GM21367 (cell line): ENCODE results near the gene PAPOLA.

Source experiments
- ATAC-seq: cut with Tn5 transposase; IDR thresholded peaks from one replicate; pipeline ENCODE4 v1.9.1; 2021; ENCODE audit not compliant: unreplicated experiment

Gene PAPOLA

DNA sequence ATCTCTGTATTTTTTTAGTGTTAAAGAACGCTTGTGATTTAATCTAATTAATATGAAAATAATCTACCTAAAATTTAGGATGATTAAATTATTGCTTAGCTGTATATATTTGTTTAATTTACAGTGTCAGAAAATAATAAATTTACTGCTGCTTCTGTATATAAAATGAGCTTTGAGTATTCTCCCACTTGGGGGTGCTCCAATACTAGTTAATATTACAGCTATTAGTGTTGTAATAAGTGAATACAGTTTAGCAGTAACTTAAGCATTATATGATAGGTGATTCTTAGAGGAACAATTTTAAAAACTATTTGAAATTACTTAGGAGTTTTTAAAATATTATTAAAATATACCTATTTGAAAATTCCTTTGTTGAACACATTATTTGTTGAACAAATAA, 62.2 kb downstream of the PAPOLA start:
- ATAC-seq = no peak

DNA sequence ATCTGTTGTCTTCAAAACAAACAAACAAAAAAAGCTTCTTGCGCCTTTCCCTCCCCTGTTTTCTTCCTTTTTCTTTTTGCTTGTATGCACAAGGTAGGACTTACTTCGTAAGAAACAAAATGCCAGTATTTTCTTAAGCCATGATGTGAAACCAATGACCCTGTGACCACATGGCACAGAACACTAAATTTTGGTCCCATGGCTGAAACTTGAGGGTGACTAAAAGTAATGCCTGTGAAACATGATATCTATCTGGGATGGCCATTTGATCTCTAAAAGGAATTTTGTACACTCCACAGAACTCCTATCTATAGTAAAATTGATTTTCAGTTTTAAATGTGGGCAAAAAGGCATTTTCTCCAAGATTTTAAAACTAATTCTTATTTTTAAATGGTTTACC, 63.6 kb downstream of the PAPOLA start:
- no peak for ATAC-seq

DNA sequence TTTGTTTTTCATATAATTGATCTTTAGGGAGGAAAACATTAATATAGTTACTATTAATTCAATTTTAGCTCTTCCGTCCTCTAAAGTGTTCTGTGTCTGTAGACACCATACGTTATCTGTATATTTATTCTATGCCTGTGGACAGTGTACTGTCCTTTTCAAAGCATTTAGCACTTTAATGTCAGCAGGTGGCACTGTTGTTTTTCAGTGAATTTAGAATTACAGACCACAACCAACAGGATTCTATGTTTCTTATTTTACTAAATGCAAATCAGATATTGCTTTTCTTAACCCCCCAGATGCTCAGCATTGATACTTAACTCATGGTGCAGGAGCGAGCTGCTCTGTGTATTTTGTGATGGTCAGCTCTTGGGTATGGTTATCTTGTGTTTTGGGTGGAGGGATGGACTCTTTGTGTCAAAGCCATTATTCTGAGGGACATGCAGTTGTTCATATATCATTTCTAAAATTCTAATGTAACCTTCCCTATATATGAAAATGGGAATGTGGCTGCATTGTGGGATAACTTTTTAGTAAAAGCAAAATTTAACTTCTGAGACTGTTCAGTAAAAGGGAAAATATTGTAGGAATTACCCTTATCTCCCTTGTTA, 65.2 kb downstream of the PAPOLA start:
- no peak for ATAC-seq

DNA sequence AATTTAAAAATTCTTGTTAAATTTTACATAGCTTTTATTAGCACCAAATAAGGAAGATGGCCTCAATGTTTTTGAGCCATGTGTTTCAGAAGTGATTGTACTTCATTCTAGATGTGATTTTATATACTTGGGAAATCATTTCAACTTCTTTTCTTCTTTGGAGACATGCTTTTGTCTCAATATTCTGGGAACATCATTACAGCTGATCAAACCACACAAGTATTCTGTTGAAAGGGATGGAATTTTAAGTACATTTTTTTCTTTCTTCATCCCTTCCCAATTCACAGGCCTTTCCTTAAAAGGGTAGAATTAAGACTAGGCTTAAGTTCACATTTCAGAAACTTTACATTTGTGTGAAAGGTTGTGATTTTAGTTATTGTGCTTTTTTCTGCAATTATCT, 66.4 kb downstream of the PAPOLA start:
- ATAC-seq = no peak

DNA sequence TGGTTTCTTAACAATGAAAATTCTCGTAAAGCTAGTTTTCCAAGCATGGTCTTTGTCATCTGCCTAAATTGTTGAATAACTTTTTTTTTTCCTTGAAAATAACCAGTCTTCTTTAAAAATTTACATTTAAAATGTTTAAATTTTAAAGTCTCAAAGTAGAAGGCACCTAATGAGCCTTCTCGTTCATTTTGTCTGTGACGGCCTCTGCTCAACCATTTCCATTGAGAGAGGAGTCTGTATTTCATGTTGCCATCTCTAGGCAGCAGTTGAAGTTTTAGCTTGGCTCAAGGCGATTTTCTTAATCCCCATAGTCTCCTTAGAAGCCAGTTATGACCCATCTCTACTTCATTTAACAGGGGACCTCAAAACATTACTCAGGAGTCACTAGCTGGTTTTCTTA, 69.1 kb downstream of the PAPOLA start:
- ATAC-seq = no peak

DNA sequence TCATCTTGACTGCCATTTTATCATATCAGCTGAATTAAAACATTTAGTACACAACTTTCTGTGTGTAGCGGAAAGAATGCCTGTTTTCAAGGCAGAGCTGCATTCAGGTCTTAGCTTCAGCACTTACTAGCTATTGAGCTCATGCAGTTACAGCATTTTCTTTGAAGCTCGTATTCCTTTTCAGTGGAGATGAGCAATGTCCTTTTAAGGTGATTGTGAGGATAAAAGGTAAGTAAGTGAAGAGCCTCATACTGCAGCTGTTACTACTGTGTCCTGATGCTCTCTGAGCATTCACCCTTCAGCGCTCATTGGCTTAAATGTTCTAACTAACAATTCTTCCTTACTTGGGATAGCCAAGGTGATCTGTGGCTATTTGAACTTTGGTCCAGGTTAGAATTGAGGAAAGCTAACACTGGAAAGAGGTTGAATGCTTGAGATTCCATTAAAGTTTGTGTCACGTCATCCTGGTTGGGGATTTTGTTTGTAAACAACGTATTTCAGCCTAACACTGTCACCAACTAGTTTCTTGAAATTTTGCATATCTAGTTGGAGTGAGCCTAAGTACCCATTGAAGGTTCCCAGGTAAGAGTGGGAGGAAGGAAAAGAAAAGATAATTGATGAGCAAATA, 71.4 kb downstream of the PAPOLA start:
- ATAC-seq = no peak

DNA sequence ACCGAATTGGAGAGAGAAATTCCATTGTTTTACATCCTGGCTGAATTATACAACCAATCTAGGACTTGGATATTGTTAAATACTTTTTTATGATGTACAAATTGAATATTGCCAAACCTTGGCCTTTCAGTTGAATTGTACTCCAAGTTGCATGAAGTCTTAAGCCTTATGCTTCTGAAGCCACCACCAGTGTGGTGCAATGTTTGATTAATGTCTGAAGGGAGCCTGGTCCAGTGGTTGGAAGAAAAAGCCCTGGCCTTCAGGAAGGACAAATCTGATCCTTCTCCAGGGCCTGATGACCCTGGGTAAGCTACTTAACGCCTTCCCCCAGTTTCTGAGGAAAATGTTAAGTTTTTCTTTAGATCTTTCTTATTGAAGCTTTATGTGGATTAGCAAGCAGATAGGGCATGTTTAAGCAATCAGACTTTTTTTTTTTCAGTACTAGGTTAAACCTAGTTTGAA, 72.0 kb downstream of the PAPOLA start:
- ATAC-seq = no peak

DNA sequence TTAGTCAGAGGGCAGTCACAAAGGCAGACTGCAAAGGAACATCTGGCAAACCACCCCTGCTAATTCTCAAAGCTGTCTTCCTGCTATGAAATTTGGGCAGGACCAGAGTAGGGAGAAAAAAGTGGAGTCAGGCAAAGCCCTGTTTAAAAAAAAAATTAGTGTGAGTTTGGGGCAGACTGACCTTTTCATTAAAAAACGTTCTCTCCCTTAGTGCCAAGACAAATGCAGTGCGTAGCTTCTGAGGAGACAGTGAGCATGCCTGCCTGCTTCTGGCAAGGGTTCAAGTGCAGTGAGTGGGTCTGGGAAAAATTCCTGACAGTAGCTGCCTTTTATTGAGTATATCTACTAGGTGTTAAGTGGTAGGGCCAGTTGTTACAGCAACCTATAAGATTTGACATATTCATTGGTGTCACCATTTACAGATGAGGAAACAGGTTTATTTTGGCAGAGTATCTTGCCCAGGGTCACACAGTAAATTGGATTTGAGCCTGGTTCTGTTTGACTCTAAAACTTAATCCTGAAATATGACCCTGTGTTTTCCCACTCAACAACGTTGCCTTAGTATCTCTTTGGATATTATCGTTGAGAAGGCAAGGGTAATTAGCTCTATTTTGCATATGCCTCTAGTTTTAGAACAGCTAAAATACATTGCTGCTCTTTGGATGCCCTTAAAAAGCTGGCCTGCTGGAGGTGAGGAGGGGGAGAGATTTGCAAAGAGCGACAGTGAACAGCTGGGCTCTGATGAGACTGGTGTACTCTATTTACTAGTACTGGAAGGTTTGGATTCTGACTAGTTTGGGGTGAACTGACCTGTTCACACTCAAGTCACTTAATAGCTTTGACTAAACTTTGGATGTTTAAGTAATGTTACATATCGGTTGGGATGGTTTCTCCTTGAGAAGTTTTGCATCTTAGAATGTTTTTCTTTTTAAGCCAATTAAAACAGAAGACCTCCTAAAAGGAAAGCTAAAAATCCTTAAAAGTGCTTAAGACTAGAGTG, 72.8 kb downstream of the PAPOLA start:
- no peak for ATAC-seq

DNA sequence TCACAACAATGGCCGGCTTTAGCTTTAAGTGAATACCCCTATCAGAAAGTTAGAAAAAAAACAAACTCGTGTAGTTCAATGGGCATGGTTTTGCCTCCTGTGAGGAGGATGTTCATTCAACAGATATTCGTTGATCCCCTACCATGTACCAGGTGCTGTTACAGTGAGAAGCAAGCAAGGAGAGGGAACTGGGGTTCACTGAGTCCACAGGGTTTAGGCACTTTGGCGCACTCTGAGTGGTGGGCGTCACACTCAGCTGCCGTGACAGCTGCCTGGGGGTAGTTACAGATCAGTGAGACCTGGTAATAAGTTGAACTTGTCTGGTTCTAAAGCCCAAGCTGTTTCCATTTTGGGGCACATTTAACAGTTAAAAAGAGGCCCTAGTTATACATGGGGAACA, 74.2 kb downstream of the PAPOLA start:
- no peak for ATAC-seq

DNA sequence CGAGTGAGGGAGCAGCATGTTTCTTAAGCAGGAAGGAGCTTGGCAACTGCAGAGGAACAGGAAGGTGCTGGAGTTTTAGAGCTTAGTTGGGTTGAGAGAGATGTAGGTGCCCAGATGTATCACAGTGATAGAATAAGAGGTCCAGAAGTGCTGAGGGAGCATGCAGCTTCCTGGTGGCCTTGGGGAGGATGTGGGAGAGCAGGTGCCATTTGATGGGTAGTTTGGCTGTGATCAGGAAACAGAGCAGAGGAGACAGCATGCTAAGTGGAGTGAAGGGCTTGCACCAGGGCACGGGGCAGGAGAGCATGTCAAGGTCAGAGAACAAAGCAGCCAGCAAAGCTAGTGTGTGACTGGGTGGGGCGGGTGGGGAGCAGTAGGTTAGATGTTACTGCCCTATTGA, 74.8 kb downstream of the PAPOLA start:
- ATAC-seq = no peak

DNA sequence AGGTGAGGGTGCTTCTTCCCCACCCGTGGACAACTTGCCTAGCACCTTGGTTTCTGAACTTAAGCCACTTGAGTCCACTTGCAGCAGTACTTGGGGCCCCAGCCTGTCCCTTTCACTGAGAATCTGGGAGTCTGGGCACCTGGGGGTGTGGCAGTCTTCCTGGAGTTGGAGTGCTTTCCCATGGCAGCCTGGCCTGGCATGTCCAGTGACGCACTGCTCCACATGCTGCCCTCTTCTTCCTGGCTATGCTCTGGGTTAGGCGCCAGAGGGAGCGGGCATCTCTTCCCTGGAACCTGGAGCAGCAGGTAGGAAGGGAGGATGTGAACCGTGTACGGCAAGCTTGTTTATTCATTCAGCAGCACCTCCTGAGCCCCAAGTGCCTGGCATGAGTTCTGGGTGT, 76.4 kb downstream of the PAPOLA start:
- no peak for ATAC-seq

DNA sequence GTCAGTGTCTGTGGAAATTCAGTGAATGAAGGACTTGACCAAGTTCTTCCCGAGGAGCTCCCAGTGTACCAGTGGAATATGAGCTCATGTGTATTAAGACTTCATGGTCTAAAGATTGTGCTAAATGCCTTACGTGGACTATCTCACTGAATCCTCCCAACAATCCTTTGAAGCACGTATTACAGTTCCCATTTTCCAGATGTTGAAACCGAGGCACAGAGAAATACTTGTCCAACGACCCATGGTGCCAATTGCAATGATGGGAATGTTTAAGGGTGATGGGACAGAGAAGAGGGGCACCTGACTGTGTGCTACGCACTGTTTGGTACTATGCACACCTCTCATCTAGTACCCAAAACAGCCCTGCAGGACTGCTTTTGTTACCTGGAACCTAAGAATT, 77.2 kb downstream of the PAPOLA start:
- no peak for ATAC-seq

DNA sequence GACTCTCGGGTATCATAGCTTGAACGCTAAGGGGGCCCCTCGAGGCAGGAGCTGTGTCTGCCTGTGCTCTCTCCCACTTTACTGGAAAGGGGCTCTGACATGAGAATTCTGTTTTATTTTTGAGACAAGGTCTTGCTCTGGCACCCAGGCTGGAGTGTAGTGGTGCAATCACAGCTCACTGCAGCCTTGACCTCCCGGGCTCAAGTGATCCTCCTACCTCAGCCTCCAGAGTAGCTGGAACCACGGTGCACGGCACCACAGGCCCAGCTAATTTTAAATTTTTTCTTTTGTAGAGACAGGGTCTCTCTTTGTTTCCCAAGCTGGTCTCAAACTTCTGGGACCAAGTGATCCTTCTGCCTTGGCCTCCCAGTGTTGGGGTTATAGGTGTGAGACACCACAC, 77.7 kb downstream of the PAPOLA start:
- no peak for ATAC-seq

DNA sequence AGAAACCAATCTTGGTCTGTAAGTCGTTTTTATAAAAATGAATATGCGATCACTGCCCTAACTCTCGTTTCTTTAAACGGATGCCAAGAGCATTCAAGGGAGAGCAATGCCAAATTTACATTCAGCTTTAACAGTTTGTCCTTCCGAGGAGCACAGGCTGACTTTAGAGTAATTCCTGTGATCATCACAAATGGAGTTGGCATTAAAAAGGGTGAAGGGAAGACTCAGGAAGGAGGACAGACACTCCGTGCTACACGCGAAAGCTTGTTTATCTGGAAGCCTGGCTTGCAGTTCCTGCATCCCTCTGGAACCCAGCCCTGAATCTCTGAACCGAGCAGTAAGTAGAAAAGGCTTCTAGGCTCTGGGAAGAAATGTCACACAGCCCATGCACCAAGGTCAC, 78.4 kb downstream of the PAPOLA start:
- ATAC-seq = no peak

DNA sequence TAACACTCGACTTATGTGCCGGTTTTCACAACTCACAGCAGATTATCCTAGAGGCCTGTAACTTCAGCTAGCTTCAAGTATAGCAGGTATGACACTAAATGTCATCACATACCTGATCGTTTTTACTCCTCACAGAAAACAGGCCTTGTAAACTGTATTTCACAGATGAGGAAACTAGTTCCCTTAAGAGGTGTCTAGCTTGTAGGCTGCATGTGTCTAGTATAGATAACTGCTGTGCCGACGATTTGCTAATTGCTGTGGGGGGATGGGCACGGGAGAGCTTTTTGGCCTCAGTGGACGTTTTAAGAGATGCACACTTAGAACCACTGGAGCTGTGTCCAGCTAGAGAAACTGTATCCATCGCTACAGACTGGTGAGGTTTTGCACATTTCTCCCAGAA, 78.8 kb downstream of the PAPOLA start:
- ATAC-seq = no peak

DNA sequence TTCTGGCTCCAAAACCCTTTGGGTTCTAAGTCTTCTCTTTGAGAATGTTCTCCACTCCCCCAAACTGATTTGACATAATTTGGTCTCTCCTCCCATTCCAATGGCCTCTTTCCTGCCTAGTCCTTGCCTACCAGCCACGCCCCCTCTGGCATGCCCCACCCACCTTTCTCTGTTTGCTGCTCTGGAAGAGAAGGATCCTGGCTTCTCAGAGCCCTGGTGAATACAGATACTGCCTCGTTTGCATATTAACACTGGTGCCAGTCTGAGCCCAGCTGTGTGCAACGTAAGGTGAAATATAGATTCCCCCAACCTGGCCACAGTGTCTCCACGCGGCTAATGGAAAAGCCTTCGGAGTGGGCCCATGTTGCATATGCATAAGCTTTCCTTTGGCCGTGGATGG, 79.7 kb downstream of the PAPOLA start:
- no peak for ATAC-seq

DNA sequence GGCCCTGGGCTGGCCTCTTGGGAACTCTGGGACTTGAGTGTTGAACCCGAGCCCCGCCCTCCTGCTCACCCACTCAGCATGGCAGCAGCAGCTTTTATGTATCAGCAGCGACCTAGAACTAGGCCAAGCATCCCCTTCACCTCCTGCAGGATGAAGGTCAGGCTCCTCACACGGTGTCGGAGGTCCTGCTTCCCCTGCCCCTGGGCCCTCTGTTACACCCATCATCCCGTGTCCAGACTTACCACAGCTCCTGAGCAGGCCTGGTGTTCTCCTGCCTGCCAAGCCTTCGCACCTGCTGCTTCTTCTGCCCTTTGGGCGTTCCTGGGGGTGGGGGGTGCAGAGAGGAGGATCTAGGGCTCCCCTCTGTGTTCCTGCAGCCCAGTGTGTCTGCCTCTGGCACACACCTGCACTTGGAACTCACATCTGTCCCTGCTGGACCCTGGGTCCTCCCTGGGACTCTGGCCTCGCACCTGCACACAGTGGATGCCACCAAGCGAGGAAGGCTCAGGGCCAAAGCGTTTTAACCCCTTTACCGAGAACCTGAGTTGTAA, 80.3 kb downstream of the PAPOLA start:
- ATAC-seq = no peak

DNA sequence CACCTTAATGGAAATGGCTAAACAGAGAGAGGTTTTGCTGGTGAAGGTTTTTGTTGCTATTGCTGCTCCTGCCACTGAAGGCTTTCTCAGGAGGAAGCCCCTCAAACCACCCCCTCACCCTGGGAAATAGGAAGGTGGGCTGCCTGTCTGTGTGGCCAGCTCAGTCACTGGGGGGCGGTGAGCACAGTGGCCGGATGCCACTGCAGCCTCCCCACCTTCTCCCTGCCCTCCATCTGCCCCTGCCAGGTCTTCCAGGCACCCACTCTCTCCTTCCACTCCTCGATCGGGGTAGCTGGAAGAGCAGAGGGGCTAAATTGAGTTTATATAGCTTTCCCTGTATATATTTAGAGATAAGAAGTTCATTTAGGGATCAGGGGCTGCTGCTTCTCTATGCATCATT, 80.8 kb downstream of the PAPOLA start:
- no peak for ATAC-seq

DNA sequence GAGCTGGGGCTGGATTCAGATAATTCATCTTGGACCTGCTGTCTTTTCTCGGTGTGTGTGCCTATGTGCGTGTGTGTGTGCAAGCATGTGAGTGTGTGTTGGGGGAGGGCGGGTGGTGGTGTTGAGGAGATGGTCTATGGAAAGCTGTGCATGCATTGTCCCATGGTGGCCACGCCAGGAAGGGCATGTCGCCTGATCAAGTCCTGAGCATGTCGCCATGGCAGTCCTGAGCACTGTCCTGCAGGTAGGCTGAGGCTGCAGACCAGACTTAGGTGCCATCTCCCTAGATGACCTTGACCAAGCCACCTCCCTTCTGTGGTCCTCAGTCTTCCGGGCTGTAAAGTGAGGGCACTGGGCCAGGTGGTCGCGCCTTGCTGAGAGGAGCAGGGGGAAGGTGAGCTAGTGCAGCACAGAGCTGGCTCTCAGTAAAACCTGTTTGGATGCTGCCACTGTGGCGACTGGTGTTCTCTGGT, 81.4 kb downstream of the PAPOLA start:
- ATAC-seq = no peak

DNA sequence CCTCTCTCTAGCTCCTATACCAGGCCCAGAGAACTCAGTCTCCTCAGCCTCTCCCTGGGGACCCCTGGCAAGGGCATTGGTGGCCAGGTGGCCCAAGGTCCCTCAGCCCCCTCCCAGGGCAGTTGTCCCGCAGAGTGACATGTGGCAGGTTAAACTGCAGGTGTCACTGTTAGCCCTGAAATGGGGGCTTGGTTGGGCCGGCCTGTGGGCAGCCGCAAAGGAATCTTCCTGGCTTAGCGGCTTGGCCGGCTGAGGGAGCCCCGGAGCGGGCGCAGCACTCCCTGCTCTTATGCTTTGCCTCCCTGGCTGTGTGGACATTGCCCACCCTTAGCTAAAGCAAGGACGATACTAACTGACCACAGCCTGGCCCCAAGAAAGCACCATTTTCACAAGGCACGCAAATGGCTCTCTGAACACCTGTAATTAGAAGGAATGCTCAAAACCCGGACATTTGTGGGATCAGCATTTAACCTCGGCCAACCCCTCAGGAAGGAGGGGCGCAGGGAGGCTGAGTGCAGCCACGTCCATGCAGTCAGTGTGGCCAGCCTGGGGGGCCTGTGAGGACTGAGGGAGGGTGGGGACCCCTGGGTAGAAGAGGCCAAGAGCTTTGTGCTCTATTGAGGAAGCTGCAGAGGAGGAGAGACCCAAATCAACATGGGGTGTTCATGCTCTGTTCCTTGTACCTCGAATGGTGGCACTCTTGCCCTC, 82.2 kb downstream of the PAPOLA start:
- peak; percentile 57 for ATAC-seq
